HepG2 (cell line): ENCODE results near the gene SLC10A1. TPM values are rescaled to one million over a fixed set of nuclear protein-coding genes. Genes with fewer than 3 reads are reported as not detected.

Experiments used
- ARNT ChIP-seq: fragments of 450-650 bp; IDR thresholded peaks from 2 replicates; pipeline ENCODE4 v1.6.1; 2017
- HDAC2 ChIP-seq: sonication (generic); formaldehyde crosslinking; IDR thresholded peaks from 2 replicates; pipeline ENCODE4 v1.4.0; 2020; ENCODE audit warnings: missing genetic modification reagents
- PTBP1 ChIP-seq: fragments of 200-400 bp; formaldehyde crosslinking; IDR thresholded peaks from 2 replicates; pipeline ENCODE4 v1.6.1; 2018; ENCODE audit warnings: low read length, low read depth; ENCODE audit not compliant: poor library complexity, severe bottlenecking
- RAD21 ChIP-seq: fragments of 450-650 bp; formaldehyde crosslinking; IDR thresholded peaks from 2 replicates; pipeline ENCODE4 v1.5.0; 2020; ENCODE audit warnings: mild to moderate bottlenecking
- SALL1 ChIP-seq: sonication (generic); formaldehyde crosslinking; IDR thresholded peaks from 2 replicates; pipeline ENCODE4 v1.8.0; 2022; ENCODE audit warnings: mild to moderate bottlenecking, missing genetic modification reagents
- ZNF12 ChIP-seq: sonication (generic); formaldehyde crosslinking; IDR thresholded peaks from 2 replicates; pipeline ENCODE4 v1.5.0; 2020; ENCODE audit warnings: missing genetic modification reagents
- ZNF138 ChIP-seq: sonication (generic); formaldehyde crosslinking; IDR thresholded peaks from 2 replicates; pipeline ENCODE4 v1.5.0; 2020; ENCODE audit warnings: mild to moderate bottlenecking, low read depth, missing genetic modification reagents
- ZNF501 ChIP-seq: sonication (generic); formaldehyde crosslinking; IDR thresholded peaks from 2 replicates; pipeline ENCODE4 v1.5.1; 2020; ENCODE audit warnings: mild to moderate bottlenecking, moderate library complexity, missing genetic modification reagents
- ZNF747 ChIP-seq: sonication (generic); formaldehyde crosslinking; IDR thresholded peaks from 2 replicates; pipeline ENCODE4 v1.8.1; 2023; ENCODE audit warnings: missing genetic modification reagents, mild to moderate bottlenecking, borderline replicate concordance
- ZNF792 ChIP-seq: IDR thresholded peaks from 2 replicates; pipeline ENCODE4 v1.6.1; 2016
- ZZZ3 ChIP-seq: sonication (generic); formaldehyde crosslinking; IDR thresholded peaks from 2 replicates; pipeline ENCODE4 v1.4.0; 2020; ENCODE audit warnings: missing genetic modification reagents, mild to moderate bottlenecking, borderline replicate concordance
- polyA plus RNA-seq, 8 experiments: library from polyadenylated mRNA; depleted of rRNA in 3 of 8; stranded (reverse) in 7 of 8; unstranded in 1 of 8; fragments of >200 nt; fragmentation: Illumina TruSeq in 4 of 8; extraction: Trizol in 4 of 8; gene quantifications; 2 replicates each; pipeline versions ENCODE4 v1.2.1 to v1.2.3, GENCODE V29; 2011 to 2016; ENCODE audit warnings: low read depth in 4 of 8, missing spikeins in 1 of 8, mixed read lengths in 1 of 8; ENCODE audit not compliant: insufficient read depth in 1 of 8
- total RNA-seq, 5 experiments: library from RNA; depleted of rRNA; stranded (reverse); fragments of >200 nt; fragmentation: Illumina TruSeq; extraction: Trizol; gene quantifications; 2 replicates each; pipeline ENCODE4 v1.2.3, GENCODE V29; 2016; ENCODE audit warnings: low read depth in 1 of 5
- TF ChIP-seq, protein P1 (sequence below): sonication (generic); formaldehyde crosslinking; IDR thresholded peaks from 2 replicates; pipeline ENCODE4 v1.9.0; 2021; ENCODE audit warnings: missing genetic modification reagents, mild to moderate bottlenecking, borderline replicate concordance
- TF ChIP-seq, protein P2 (sequence below): IDR thresholded peaks from 2 replicates; pipeline ENCODE4 v1.6.1; 2016
- TF ChIP-seq, protein P3 (sequence below): sonication (generic); formaldehyde crosslinking; IDR thresholded peaks from 2 replicates; pipeline ENCODE4 v1.5.0; 2020; ENCODE audit warnings: mild to moderate bottlenecking, missing genetic modification reagents
- TF ChIP-seq, protein P4 (sequence below): sonication (generic); formaldehyde crosslinking; IDR thresholded peaks from 2 replicates; pipeline ENCODE4 v1.4.0; 2020; ENCODE audit warnings: missing genetic modification reagents
- TF ChIP-seq, protein P5 (sequence below): sonication (generic); formaldehyde crosslinking; IDR thresholded peaks from 2 replicates; pipeline ENCODE4 v1.4.0; 2020; ENCODE audit warnings: missing genetic modification reagents
- TF ChIP-seq, protein P6 (sequence below): IDR thresholded peaks from 2 replicates; pipeline ENCODE4 v1.6.1; 2018; ENCODE audit warnings: missing genetic modification reagents, mild to moderate bottlenecking, missing compliant biosample characterization

The SLC10A1 gene
- total and polyA plus RNA-seq, 2 of the 13 experiments (the other 11 are each of a cell fraction or from before 2014, with no cell fraction given): 0.17 TPM; not detected in 1

DNA sequence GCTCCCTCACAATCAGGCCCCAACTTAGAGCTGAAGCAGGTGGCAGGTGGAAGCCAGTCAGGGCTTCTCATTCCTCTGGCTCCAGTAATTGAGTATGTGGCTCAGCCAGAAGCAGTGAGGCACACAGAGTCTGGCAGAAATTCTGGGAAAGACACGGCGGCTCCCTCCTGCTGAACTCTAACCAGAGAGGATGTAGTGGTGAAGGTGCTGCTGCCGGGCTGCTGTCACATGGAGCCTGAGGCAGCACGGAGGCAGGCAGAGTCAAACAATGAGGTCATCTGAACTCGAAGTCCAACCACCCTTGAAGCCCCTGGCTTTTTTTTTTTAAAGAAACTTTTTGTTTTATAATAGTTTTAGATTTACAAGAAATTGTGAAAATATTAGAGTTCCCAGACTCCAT, 48.7 kb upstream of the SLC10A1 start (continued):
- TF ChIP-seq, protein P1, sequence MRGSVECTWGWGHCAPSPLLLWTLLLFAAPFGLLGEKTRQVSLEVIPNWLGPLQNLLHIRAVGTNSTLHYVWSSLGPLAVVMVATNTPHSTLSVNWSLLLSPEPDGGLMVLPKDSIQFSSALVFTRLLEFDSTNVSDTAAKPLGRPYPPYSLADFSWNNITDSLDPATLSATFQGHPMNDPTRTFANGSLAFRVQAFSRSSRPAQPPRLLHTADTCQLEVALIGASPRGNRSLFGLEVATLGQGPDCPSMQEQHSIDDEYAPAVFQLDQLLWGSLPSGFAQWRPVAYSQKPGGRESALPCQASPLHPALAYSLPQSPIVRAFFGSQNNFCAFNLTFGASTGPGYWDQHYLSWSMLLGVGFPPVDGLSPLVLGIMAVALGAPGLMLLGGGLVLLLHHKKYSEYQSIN: no peak
- TF ChIP-seq, protein P2, sequence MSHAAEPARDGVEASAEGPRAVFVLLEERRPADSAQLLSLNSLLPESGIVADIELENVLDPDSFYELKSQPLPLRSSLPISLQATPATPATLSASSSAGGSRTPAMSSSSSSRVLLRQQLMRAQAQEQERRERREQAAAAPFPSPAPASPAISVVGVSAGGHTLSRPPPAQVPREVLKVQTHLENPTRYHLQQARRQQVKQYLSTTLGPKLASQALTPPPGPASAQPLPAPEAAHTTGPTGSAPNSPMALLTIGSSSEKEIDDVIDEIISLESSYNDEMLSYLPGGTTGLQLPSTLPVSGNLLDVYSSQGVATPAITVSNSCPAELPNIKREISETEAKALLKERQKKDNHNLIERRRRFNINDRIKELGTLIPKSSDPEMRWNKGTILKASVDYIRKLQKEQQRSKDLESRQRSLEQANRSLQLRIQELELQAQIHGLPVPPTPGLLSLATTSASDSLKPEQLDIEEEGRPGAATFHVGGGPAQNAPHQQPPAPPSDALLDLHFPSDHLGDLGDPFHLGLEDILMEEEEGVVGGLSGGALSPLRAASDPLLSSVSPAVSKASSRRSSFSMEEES (CRISPR knock-in tag): peak; percentile 86
- TF ChIP-seq, protein P3, sequence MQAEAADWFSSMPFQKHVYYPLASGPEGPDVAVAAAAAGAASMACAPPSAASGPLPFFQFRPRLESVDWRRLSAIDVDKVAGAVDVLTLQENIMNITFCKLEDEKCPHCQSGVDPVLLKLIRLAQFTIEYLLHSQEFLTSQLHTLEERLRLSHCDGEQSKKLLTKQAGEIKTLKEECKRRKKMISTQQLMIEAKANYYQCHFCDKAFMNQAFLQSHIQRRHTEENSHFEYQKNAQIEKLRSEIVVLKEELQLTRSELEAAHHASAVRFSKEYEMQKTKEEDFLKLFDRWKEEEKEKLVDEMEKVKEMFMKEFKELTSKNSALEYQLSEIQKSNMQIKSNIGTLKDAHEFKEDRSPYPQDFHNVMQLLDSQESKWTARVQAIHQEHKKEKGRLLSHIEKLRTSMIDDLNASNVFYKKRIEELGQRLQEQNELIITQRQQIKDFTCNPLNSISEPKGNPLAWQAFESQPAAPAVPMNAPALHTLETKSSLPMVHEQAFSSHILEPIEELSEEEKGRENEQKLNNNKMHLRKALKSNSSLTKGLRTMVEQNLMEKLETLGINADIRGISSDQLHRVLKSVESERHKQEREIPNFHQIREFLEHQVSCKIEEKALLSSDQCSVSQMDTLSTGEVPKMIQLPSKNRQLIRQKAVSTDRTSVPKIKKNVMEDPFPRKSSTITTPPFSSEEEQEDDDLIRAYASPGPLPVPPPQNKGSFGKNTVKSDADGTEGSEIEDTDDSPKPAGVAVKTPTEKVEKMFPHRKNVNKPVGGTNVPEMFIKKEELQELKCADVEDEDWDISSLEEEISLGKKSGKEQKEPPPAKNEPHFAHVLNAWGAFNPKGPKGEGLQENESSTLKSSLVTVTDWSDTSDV (CRISPR knock-in tag): no peak
- TF ChIP-seq, protein P4, sequence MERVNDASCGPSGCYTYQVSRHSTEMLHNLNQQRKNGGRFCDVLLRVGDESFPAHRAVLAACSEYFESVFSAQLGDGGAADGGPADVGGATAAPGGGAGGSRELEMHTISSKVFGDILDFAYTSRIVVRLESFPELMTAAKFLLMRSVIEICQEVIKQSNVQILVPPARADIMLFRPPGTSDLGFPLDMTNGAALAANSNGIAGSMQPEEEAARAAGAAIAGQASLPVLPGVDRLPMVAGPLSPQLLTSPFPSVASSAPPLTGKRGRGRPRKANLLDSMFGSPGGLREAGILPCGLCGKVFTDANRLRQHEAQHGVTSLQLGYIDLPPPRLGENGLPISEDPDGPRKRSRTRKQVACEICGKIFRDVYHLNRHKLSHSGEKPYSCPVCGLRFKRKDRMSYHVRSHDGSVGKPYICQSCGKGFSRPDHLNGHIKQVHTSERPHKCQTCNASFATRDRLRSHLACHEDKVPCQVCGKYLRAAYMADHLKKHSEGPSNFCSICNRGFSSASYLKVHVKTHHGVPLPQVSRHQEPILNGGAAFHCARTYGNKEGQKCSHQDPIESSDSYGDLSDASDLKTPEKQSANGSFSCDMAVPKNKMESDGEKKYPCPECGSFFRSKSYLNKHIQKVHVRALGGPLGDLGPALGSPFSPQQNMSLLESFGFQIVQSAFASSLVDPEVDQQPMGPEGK: 0 out of 2 replicates have a peak, but pooled peaks have one; percentile 20
- TF ChIP-seq ZZZ3 (CRISPR knock-in tag) (no peak), ZNF138 (CRISPR knock-in tag) (no peak), ZNF792 (CRISPR knock-in tag) (peak; percentile 57; the same call in 1 of the 2 replicates), SALL1 (CRISPR knock-in tag) (peak; percentile 76), RAD21 (CRISPR knock-in tag) (no peak), ARNT (no peak), ZNF747 (CRISPR knock-in tag) (0 out of 2 replicates have a peak, but pooled peaks have one; percentile 47), ZNF501 (CRISPR knock-in tag) (0 out of 2 replicates have a peak, but pooled peaks have one; percentile 66), HDAC2 (CRISPR knock-in tag) (peak; percentile 49; the same call in 1 of the 2 replicates), ZNF12 (CRISPR knock-in tag) (peak; percentile 72), PTBP1 (no peak)
- TF ChIP-seq, protein P5, sequence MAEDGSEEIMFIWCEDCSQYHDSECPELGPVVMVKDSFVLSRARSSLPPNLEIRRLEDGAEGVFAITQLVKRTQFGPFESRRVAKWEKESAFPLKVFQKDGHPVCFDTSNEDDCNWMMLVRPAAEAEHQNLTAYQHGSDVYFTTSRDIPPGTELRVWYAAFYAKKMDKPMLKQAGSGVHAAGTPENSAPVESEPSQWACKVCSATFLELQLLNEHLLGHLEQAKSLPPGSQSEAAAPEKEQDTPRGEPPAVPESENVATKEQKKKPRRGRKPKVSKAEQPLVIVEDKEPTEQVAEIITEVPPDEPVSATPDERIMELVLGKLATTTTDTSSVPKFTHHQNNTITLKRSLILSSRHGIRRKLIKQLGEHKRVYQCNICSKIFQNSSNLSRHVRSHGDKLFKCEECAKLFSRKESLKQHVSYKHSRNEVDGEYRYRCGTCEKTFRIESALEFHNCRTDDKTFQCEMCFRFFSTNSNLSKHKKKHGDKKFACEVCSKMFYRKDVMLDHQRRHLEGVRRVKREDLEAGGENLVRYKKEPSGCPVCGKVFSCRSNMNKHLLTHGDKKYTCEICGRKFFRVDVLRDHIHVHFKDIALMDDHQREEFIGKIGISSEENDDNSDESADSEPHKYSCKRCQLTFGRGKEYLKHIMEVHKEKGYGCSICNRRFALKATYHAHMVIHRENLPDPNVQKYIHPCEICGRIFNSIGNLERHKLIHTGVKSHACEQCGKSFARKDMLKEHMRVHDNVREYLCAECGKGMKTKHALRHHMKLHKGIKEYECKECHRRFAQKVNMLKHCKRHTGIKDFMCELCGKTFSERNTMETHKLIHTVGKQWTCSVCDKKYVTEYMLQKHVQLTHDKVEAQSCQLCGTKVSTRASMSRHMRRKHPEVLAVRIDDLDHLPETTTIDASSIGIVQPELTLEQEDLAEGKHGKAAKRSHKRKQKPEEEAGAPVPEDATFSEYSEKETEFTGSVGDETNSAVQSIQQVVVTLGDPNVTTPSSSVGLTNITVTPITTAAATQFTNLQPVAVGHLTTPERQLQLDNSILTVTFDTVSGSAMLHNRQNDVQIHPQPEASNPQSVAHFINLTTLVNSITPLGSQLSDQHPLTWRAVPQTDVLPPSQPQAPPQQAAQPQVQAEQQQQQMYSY (CRISPR knock-in tag): no peak
- TF ChIP-seq, protein P6, sequence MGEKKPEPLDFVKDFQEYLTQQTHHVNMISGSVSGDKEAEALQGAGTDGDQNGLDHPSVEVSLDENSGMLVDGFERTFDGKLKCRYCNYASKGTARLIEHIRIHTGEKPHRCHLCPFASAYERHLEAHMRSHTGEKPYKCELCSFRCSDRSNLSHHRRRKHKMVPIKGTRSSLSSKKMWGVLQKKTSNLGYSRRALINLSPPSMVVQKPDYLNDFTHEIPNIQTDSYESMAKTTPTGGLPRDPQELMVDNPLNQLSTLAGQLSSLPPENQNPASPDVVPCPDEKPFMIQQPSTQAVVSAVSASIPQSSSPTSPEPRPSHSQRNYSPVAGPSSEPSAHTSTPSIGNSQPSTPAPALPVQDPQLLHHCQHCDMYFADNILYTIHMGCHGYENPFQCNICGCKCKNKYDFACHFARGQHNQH (CRISPR knock-in tag): peak; percentile 32; the same call in 1 of the 2 replicates
